HG02884 (cell line): Measurements from ENCODE around the gene TBCE.

ENCODE experiments used
- ATAC-seq: cut with Tn5 transposase; IDR thresholded peaks from one replicate; pipeline ENCODE4 v1.9.1; 2021; ENCODE audit warnings: mild to moderate bottlenecking, moderate library complexity; ENCODE audit not compliant: unreplicated experiment

Gene TBCE

GRCh38 chr1:235408503-235408960, 41.3 kb downstream of the TBCE start:
- ATAC-seq = no peak

GRCh38 chr1:235409042-235409820, 42.0 kb downstream of the TBCE start:
- no peak for ATAC-seq

GRCh38 chr1:235410467-235410866, 43.2 kb downstream of the TBCE start:
- no peak for ATAC-seq

- ATAC-seq = no peak
Observed at GRCh38 chr1:235411489-235412486, 44.6 kb downstream of the TBCE start.

- no peak for ATAC-seq
Observed at GRCh38 chr1:235415008-235415904, 48.0 kb downstream of the TBCE start.

GRCh38 chr1:235416662-235417049, 49.4 kb downstream of the TBCE start:
- ATAC-seq = no peak

GRCh38 chr1:235417086-235417697, 50.0 kb downstream of the TBCE start:
- no peak for ATAC-seq

- no peak for ATAC-seq
Observed at GRCh38 chr1:235421751-235422150, 54.5 kb downstream of the TBCE start.

GRCh38 chr1:235423214-235423652, 56.0 kb downstream of the TBCE start:
- no peak for ATAC-seq

GRCh38 chr1:235424092-235424491, 56.9 kb downstream of the TBCE start:
- ATAC-seq = no peak

GRCh38 chr1:235425357-235425756, 58.1 kb downstream of the TBCE start:
- ATAC-seq = no peak

GRCh38 chr1:235426143-235426542, 58.9 kb downstream of the TBCE start:
- no peak for ATAC-seq

- no peak for ATAC-seq
Observed at GRCh38 chr1:235426680-235427079, 59.5 kb downstream of the TBCE start.

GRCh38 chr1:235427447-235427846, 60.2 kb downstream of the TBCE start:
- ATAC-seq = no peak

GRCh38 chr1:235429143-235429542, 61.9 kb downstream of the TBCE start:
- no peak for ATAC-seq

- no peak for ATAC-seq
Observed at GRCh38 chr1:235430991-235431390, 63.8 kb downstream of the TBCE start.

GRCh38 chr1:235434001-235434400, 66.8 kb downstream of the TBCE start:
- no peak for ATAC-seq

- no peak for ATAC-seq
Observed at GRCh38 chr1:235441159-235441685, 74.0 kb downstream of the TBCE start.

GRCh38 chr1:235442788-235443429, 75.7 kb downstream of the TBCE start:
- ATAC-seq = no peak
